Stimulated activated CD4-positive, alpha-beta T cell treated with anti-CD3 and anti-CD28 coated beads, TNF-alpha, amount 100 ng/mL, for 1 hour (primary cell): Measurements from ENCODE around the gene NUP98.
"Not testable (repeated sequence)": the region's sequence is repeated elsewhere in the genome, so short reads cannot be mapped to it uniquely, and the experiment has no call there.

Experiments
- DNase-seq, 3 donors: peaks; one replicate each; pipeline ENCODE4 v3.0.0-alpha.2; 2020; ENCODE audit warnings: low read depth in 3 of 3, low spot score in 1 of 3

Gene NUP98

DNA sequence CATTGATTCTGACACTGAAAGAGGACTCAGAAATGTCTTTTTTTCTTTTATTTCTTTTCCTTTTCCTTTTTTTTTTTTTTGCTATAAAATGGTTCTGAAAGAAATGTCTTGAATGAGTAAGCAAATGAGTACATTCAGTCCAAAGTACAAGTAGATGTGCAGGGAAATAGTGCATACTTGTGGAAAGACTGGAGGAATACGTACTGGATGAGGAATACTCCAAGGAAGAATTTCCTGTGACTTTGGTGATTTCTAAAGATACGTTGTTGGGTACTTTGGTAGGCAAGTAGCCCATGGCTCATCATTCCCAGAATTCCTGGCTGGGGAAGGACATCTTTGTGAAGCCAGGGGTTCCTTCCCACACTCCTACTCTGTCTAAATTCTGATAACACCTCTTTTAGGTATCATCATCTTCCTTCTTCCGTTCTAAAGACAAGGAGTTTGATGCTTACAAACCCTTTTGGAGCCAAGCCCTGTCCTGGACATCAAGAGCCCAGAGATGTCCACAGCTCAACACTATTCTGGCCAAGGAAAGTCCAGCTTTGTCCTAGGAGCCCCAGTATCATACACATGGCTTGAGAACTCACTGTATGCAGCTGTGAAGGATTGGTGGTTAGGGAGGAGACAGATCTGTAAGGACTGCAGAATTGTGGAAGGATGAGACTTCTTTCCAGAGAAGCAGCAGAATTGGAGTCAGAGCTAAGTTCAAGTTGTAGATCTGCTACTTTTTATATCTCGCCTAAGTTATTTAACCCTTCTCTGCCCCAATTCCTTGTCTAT is 4.8 kb upstream of the NUP98 start:
- no peak for DNase-seq

DNA sequence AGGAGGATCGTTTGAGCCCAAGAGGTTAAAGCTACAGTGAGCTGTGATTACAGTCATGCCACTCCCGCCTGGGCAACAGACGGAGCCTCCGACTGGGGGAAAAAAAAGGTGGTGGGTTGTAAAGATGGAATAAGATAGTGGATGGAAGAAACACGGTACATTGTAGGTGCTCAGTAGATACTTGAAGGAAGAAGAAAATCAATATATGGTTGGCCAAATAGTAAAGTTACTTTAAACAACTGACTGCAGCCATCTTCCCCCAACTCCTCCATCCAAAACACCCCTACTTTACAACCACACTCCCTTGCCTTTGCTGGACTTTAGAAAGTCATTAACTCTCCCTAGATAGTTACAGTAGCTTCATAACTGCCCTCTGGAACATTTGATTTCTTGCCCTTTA is 2.5 kb upstream of the NUP98 start:
- DNase-seq: no peak

DNA sequence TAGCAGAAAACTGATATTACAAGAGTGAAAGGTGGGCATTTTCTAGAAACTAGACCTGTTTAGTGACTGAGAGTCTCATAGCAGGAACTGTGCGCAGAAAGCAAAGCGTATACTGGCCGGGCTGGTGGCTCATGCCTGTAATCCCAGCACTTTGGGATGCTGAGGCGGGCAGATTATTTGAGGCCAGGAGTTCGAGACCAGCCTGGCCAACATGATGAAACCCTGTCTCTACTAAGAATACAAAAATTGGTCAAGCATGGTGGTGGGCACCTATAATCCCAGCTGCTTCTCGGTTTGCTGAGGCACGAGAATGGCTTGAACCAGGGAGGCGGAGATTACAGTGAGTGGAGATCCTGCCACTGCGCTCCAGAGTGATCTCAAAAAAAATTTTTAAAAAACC is 1.8 kb upstream of the NUP98 start:
- no peak for DNase-seq

DNA sequence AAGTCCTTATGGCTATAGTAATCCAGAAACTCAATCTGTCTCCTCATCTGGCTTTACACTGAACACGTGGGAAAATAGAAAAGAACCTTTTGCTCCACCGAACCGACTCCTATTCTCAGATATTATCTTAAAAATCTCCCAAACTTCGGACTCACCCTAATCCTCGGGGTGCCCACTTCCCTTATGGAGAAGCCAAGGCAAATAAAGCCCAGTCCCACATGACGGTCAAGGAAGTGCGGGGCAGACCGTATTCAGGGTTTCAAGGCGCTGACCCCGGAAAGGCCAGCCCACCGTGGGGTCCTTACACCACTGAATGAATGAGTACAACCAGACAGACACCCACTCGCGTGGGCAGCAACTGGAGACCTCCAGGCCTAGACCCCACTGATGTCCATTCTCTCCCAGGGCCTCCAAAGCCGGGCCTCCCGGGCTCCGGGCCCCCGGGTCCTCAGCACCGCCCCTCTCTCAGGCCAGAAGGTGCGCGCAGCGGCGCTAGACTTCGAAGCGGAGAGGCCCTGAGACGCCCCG is 489 bp downstream of the NUP98 start:
- DNase-seq: no peak

DNA sequence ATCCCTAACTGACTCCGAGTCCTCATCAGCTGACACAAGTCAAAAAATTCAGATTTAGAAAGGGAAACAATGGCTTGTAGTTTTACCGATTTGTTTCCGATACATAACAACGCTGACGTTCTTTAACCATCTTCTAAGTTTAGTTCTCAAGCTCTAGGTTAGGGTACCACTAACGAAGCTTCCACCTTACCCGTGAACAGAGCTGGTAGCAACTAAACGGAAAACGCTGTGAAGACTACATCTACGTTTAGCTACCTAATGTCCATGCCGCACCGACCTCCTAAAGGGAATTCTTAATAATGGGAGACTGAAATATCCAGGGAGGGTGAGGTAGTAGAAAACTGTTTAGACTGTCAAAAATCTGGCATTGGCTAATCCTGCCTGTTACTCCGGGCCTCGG is 1.0 kb downstream of the NUP98 start:
- no peak for DNase-seq

- no peak for DNase-seq
Observed at GRCh38 chr11:3796002-3796311, 1.4 kb downstream of the NUP98 start.

- no peak for DNase-seq
Observed at GRCh38 chr11:3795131-3796001, 2.0 kb downstream of the NUP98 start.

DNA sequence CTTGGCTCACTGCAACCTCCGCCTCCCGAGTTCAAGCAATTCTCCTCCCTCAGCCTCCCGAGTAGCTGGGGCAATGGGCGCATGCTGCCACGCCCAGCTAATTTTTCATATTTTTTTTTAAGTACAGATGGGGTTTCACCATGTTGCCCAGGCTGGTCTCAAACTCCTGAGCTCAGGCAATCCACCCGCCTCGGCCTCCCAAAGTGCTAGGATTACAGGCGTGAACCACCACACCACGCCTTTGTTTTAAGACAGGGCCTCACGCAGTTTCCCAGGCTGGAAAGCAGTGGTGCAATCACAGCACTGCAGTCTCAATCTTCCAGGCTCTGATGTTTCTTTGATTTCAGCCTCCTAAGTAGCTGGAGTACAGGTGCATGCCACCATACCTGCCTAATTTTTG is 3.0 kb downstream of the NUP98 start:
- not testable (repeated sequence) for DNase-seq

- DNase-seq: no peak
Observed at GRCh38 chr11:3786781-3787428, 10.4 kb downstream of the NUP98 start.

GRCh38 chr11:3783611-3784010 is 13.7 kb downstream of the NUP98 start:
- DNase-seq: no peak

- no peak for DNase-seq
Observed at GRCh38 chr11:3782963-3783362, 14.4 kb downstream of the NUP98 start.

DNA sequence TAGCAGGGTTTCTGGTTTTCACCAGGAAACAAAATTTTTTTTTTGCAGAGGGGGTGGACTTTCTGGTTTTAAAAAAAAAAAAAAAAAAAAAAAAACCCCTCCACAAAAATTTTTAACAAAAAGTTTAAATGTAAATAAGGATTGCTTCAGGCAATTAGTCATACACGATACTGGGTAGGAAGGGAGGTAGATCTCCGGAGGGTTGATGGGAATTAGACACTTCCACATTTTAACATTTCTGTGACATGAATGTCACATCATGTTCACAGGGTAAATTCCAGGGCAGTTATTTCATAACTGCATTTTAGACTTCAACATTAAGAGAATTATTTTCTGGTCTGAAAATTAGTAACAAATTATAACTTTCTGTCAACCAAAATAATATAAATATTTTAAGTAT is 15.9 kb downstream of the NUP98 start:
- DNase-seq: no peak

DNA sequence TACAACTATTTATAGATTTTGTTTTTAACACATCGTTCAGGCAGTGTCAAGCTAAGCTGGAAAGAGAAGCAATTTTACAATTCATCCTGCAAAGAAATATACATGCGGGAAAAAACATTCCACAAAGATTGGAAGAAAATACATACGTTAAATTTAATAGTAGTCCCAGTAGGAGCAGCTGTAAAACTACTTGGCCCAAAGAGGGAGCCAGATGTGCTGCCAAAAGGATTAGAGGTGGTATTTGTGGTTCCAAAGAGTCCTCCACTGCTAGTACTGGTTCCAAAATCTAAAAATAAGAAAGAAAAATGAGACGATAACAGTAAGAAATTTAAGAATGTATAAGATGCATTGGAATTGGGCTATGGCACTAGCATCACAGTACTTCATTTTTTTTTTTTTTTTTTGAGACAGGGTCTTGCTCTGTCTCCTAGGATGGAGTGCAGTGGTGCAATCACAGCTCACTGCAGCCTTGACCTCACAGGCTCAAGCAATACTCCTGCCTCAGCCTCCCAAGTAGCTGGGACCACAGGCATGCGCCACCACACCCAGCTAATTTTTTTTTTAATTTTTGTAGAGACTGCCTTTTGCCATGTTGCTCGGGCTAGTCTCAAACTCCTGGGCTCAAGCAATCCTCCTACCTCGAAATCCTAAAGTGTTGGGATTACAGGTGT is 21.5 kb downstream of the NUP98 start:
- no peak for DNase-seq

- DNase-seq: no peak
Observed at GRCh38 chr11:3773180-3773579, 24.2 kb downstream of the NUP98 start.

GRCh38 chr11:3767536-3767935 is 29.8 kb downstream of the NUP98 start:
- DNase-seq: no peak

- not testable (repeated sequence) for DNase-seq
Observed at GRCh38 chr11:3766836-3767235, 30.5 kb downstream of the NUP98 start.

GRCh38 chr11:3764266-3764665 is 33.1 kb downstream of the NUP98 start:
- no peak for DNase-seq

GRCh38 chr11:3755151-3755550 is 42.2 kb downstream of the NUP98 start:
- DNase-seq: no peak

GRCh38 chr11:3753110-3753509 is 44.2 kb downstream of the NUP98 start:
- DNase-seq: no peak

DNA sequence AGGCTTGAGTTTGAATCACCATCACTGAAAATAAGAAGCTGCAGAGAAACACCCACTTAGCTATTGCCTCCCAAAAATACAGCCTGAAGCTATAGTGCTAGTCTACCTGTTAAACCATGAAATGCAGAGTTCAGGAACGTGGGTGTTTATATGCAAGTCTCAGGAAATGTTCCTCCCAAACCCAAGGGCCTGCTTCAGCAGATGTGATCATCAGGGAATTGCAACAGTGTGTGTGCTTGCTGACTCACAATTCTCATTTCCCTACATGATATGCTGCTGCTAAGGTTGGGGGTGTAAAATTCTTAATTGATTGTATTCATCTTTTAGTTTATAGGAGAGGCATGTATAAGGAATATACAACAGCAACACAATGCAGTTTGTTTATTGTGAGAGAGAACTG is 49.6 kb downstream of the NUP98 start:
- no peak for DNase-seq

DNA sequence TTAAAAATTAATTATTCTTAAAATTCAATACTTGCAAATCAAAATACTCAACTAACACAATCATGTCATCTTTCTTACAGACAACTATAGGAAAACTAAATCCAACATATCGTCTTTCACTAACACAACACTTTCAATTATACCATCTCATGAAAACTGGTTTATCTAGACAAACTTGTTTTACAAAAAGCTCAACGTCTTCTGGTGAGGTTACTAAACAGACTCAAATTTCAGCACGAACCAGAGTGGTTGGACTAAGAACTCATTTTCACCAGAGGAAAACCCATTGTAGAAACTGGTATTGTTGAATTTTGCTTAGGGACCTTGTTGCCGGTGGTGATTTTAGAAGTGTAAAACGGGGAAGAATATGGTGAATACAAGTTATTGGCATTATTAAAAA is 52.2 kb downstream of the NUP98 start:
- DNase-seq: no peak
